ENCODE data around the gene ZBTB7C. TPM values are rescaled to one million over a fixed set of nuclear protein-coding genes. Genes with fewer than 3 reads are reported as not detected.

ZBTB7C gene
- total RNA-seq, 2 experiments from 2014 or later = not detected

- no peaks in the 10 kb centered on the region for H3K36me3 ChIP-seq (ENCODE audit: insufficient read depth, low read length)
- H3K9me2 ChIP-seq (ENCODE audit: insufficient read depth, low read length) = no peaks in the 10 kb centered on the region
- no TSS peak for BruUV-seq (replicated peaks)
- intact Hi-C loops (cut with micrococcal nuclease; ENCODE audit: unreplicated experiment) = loop anchor here (1.0 to 5.0 kb wide), 3 partner anchors 91 to 425 kb away; no protein-coding TSS in a partner anchor
- DNase-seq (ENCODE audit: low spot score) = peak; percentile 52
- H3K4me2 ChIP-seq (ENCODE audit: low read length) = no peak overlapping the region
- H3K27ac ChIP-seq (ENCODE audit: low read depth, low read length, poor library complexity, severe bottlenecking) = no peak overlapping the region
- H3K79me2 ChIP-seq (ENCODE audit: insufficient read depth, low read depth, low read length) = no peaks in the 10 kb centered on the region
- ChIA-PET CTCF (ENCODE audit: unreplicated experiment) (no interaction called here), POLR2A (no interaction called here)
- no peaks in the 10 kb centered on the region for H3K4me1 ChIP-seq (ENCODE audit: insufficient read depth, low read length, poor library complexity, severe bottlenecking)
- H4K20me1 ChIP-seq (ENCODE audit: insufficient read depth, low read length) = no peaks in the 10 kb centered on the region
- H3K4me3 ChIP-seq (ENCODE audit: low read depth, low read length, poor library complexity, severe bottlenecking) = no peak overlapping the region
- H2AFZ ChIP-seq (ENCODE audit: low read length) = no peak overlapping the region
- no peaks in the 10 kb centered on the region for H3K9me3 ChIP-seq (ENCODE audit: low read length)
- TF ChIP-seq EZH2phosphoT487 (IDR thresholded peaks at IDR 0.05; ENCODE audit: borderline replicate concordance, low read depth, low read length) (no peak), CTCF (conservative IDR thresholded peaks at IDR 0.05; ENCODE audit: low read length) (peak; percentile 66)
Measured at GRCh38 chr18:48022531-48023329, 386.5 kb downstream of the ZBTB7C start.

- ChIA-PET POLR2A (no interaction called here), CTCF (ENCODE audit: unreplicated experiment) (no interaction called here)
- Histone ChIP-seq H3K4me2 (ENCODE audit: low read length) (no peak overlapping the region), H3K9me3 (ENCODE audit: low read length) (no peaks in the 10 kb centered on the region), H3K27ac (ENCODE audit: low read depth, low read length, poor library complexity, severe bottlenecking) (no peak overlapping the region), H2AFZ (ENCODE audit: low read length) (no peak overlapping the region), H3K4me1 (ENCODE audit: insufficient read depth, low read length, poor library complexity, severe bottlenecking) (no peaks in the 10 kb centered on the region), H3K9me2 (ENCODE audit: insufficient read depth, low read length) (no peaks in the 10 kb centered on the region), H3K36me3 (ENCODE audit: insufficient read depth, low read length) (no peaks in the 10 kb centered on the region), H3K79me2 (ENCODE audit: insufficient read depth, low read depth, low read length) (no peaks in the 10 kb centered on the region), H3K4me3 (ENCODE audit: low read depth, low read length, poor library complexity, severe bottlenecking) (no peak overlapping the region), H4K20me1 (ENCODE audit: insufficient read depth, low read length) (no peaks in the 10 kb centered on the region)
- TF ChIP-seq CTCF (conservative IDR thresholded peaks at IDR 0.05; ENCODE audit: low read length) (no peak), EZH2phosphoT487 (IDR thresholded peaks at IDR 0.05; ENCODE audit: borderline replicate concordance, low read depth, low read length) (no peak)
- BruUV-seq (replicated peaks) = no TSS peak
- no peak for DNase-seq (ENCODE audit: low spot score)
- intact Hi-C loops (cut with micrococcal nuclease; ENCODE audit: unreplicated experiment) = loop anchor here (1.0 to 5.0 kb wide), 3 partner anchors 91 to 425 kb away; no protein-coding TSS in a partner anchor
Measured at GRCh38 chr18:48022021-48022420, 387.2 kb downstream of the ZBTB7C start.

- Histone ChIP-seq H3K4me3 (ENCODE audit: low read depth, low read length, poor library complexity, severe bottlenecking) (no peak overlapping the region), H2AFZ (ENCODE audit: low read length) (no peak overlapping the region), H3K9me2 (ENCODE audit: insufficient read depth, low read length) (no peaks in the 10 kb centered on the region), H3K27ac (ENCODE audit: low read depth, low read length, poor library complexity, severe bottlenecking) (no peak overlapping the region), H3K4me2 (ENCODE audit: low read length) (no peak overlapping the region), H3K79me2 (ENCODE audit: insufficient read depth, low read depth, low read length) (no peaks in the 10 kb centered on the region), H3K36me3 (ENCODE audit: insufficient read depth, low read length) (no peaks in the 10 kb centered on the region), H3K4me1 (ENCODE audit: insufficient read depth, low read length, poor library complexity, severe bottlenecking) (no peaks in the 10 kb centered on the region), H4K20me1 (ENCODE audit: insufficient read depth, low read length) (no peaks in the 10 kb centered on the region), H3K9me3 (ENCODE audit: low read length) (no peaks in the 10 kb centered on the region)
- DNase-seq (ENCODE audit: low spot score) = no peak
- intact Hi-C loops (cut with micrococcal nuclease; ENCODE audit: unreplicated experiment) = loop anchor here (5.0 kb wide), 1 partner anchor 426 kb away; no protein-coding TSS in a partner anchor
- TF ChIP-seq EZH2phosphoT487 (IDR thresholded peaks at IDR 0.05; ENCODE audit: borderline replicate concordance, low read depth, low read length) (no peak), CTCF (conservative IDR thresholded peaks at IDR 0.05; ENCODE audit: low read length) (no peak)
- no TSS peak for BruUV-seq (replicated peaks)
- ChIA-PET CTCF (ENCODE audit: unreplicated experiment) (no interaction called here), POLR2A (no interaction called here)
Measured at GRCh38 chr18:48021273-48021914, 387.8 kb downstream of the ZBTB7C start.

All from OCI-LY7 (cell line).